HG03025 (cell line): ENCODE data around the gene PRAMEF8.
"Not testable (repeated sequence)": the region's sequence is repeated elsewhere in the genome, so short reads cannot be mapped to it uniquely, and the experiment has no call there.

Source experiments
- ATAC-seq: cut with Tn5 transposase; IDR thresholded peaks from one replicate; pipeline ENCODE4 v1.9.1; 2021; ENCODE audit warnings: mild to moderate bottlenecking, moderate library complexity; ENCODE audit not compliant: unreplicated experiment, low FRiP score

Gene PRAMEF8

DNA sequence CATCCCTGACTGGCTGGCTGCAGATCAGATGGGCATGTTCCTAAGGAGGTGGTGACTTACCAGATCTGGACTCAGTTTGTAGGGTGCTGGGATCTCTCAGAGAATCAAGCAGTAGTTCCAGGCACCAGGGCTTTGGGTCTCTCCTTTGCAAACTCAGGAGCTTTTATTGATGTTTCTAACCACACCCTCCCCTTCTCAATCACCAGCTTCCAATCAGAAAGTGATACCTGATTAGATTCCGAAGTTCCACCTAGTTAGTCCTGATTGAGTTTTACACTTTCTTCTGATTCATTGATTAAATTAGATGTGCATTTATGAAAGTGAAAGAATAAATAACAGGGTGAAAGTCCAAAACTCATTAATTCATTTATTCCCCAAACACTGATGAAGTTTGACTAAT is at the start of gene PRAMEF8:
TSS of gene PRAMEF8 (minus strand) at position 101 of the 400 bp plus-strand sequence. CDS start 1,046 bp downstream, outside the sequence.
- ATAC-seq, result not testable (repeated sequence)

DNA sequence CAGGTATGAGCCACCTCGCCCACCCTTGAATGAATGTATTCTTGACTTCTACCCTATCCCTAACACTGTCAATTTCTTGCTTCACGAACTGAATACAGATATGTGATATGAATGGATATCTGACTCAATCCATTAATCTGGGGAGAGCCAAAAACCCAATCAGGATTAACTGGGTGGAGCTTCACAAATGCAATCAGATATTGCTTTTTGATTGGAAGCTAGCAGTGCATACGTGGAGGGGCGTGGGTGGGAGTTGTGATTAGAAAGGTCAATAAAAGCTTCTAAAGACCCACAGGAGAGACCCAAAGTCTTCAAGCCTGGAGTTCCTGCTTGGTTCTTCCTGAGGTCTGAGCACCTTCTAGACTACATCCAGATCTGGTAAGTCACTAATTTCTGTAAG is 30.3 kb upstream of the PRAMEF8 start, which contains the start of gene PRAMEF15:
TSS of gene PRAMEF15 (plus strand) at position 301 of the 400 bp plus-strand sequence. CDS start 2,827 bp downstream, outside the sequence.
- ATAC-seq, result not testable (repeated sequence)

DNA sequence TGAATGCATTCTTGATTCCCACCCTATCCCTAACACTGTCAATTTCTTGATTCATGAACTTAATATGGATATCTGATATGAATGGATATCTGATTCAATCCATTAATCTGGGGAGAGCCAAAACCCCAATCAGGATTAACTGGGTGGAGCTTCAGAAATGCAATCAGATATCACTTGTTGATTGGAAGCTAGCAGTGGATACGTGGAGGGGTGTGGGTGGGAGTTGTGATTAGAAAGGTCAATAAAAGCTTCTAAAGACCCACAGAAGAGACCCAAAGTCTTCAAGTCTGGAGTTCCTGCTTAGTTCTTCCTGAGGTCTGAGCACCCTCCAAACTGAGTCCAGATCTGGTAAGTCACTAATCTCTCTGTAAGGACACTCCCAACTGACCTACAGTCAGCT is 18.3 kb upstream of the PRAMEF8 start, which contains the start of gene PRAMEF33:
TSS of gene PRAMEF33 (plus strand) at position 301 of the 400 bp plus-strand sequence. CDS start 2,416 bp downstream, outside the sequence.
- ATAC-seq, result not testable (repeated sequence)

DNA sequence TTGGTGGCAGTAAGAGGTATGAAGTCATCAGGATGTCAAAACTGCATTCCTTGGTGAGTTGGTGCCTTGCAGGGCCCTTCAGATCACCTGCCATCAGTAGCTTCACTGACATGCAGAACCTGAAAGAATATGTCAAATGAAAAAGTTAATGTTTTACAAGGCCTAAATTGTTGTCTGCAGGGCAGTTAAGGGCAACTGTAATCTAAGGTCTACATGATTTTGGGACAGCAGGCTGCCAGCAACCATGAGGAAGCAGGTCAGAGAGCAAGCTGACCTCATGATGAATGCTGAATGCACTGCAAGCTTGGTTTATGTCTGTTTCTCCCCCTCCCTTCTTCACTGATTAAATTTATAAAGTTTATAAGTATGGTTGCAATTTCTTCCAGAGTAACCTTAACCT is 17.3 kb upstream of the PRAMEF8 start:
- ATAC-seq, result not testable (repeated sequence)

DNA sequence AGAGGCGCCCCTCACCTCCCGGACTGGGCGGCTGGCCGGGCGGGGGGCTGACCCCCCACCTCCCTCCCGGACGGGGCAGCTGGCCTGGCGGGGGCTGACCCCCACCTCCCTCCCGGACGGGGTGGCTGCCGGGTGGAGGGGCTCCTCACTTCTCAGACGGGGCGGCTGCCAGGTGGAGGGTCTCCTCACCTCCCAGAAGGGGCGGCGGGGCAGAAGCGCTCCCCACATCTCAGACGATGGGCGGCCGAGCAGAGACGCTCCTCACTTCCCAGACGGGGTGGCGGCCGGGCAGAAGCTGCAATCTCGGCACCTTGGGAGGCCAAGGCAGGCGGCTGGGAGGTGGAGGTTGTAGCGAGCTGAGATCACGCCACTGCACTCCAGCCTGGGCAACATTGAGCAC is 13.8 kb upstream of the PRAMEF8 start:
- ATAC-seq, result not testable (repeated sequence)

DNA sequence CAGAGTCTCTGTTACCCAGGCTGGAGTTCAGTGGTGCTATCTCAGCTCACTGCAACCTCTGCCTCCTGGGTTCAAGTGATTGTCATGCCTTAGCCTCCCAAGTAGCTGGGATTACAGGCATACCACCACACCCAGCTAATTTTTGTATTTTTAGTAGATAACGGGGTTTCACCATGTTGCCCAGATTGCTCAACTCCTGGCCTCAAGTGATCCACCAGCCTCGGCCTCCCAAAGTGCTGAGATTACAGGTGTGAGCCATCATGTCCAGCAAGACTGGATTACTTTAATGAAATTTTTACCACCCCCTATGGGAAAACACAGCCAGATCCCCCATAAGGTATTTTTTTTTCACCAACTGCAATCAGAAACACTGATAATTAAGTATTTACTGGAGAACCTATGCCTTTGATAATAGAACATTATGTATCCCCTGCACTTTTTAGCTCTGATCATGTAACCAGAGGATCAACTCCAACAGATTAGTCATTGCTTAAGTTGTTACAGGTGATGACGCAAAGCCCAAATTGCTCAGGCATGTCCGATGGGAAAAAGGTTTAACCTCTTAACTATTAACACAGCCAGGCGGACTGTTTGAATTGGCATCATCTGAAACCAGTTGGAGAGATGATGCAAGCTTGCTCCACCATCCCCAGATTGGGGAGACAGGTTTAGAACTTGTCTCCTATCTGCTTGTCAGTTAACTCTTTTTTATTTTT is 12.4 kb upstream of the PRAMEF8 start:
- not testable (repeated sequence) for ATAC-seq

DNA sequence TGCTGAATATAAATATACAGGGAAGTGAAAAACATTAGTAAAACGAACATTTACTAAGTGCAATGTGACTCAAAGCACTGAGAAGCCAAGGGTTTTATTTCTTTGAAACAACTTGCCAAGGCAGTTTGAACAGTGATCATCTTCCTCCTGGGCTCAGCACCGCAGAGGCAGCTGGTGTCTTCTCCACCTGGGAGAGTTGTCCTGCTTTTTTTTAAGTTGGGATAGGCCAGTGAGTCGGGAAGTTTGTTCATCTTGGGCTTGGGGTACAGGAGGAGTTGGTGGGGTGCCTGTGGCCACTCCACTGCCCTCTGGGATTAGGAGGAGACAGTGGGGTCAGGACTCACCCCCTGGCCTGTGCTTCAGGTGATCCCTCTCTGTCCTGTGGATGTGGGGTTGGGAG is 4.1 kb upstream of the PRAMEF8 start:
- ATAC-seq, result not testable (repeated sequence)

DNA sequence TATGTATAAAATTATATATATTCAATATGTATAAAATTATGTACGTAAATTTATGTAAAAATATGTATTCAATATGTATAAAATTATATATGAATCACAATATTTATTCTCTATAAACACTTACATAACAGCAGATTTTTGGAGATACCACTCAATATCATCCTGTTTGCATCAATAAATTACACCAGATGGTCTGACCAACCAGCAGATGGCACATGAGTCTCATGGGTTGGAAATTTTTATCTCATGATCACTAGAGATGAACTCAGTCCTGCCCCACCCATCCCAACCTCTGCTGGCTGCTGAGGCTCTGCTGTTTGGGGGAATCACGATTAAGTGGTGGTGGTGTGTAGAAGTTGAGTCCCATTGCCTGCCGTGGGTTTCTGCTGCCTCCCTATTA is 5.3 kb downstream of the PRAMEF8 start:
- ATAC-seq, result not testable (repeated sequence)

DNA sequence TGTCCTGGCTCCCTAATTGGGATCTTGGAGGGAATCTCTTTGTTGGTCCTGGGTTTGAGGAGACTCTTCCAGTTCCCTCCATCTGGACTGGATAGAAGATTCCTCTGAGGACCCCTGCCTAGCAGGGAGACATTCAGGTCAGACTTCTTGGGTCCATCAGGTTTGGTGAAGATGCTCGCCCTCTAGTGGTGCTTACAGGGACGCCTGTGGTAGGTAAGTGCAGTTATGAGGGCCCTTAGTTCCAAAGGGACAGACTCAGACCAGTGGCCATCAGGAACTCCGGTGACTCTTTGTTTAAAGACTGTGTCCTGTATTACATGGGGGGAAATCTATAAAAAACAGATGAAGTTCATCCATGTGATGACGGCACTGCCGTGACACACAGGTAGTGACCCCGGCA is 7.9 kb downstream of the PRAMEF8 start:
- ATAC-seq, result not testable (repeated sequence)

DNA sequence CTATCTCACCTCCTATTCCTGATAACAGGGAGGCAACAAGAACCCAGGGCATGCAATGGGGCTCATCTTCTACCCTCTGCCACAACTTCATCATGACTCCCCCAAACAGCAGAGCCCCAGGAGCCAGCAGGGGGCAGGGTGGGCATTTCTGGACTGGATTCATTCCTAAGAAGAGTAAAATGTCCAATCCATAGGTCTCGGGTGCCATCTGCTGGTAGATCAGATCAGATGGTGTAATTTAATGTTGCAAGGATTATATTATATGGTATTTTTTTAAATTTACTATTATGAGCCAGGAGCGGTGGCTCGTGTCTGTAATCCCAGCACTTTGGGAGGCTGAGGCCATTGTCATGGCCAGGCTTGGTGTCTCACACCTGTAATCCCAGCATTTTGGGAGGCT is 19.8 kb downstream of the PRAMEF8 start:
- not testable (repeated sequence) for ATAC-seq

DNA sequence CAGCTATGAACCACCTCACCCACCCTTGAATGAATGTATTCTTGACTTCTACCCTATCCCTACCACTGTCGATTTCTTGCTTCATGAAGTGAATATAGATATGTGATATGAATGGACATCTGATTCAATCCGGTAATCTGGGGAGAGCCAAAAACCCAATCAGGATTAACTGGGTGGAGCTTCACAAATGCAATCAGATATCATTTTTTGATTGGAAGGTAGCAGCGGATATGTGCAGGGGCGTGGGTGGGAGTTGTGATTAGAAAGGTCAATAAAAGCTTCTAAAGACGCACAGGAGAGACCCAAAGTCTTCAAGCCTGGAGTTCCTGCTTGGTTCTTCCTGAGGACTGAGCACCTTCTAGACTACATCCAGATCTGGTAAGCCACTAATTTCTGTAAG is 31.0 kb downstream of the PRAMEF8 start, which contains the start of gene PRAMEF5:
TSS of gene PRAMEF5 (plus strand) at position 301 of the 400 bp plus-strand sequence. CDS start 5,071 bp downstream, outside the sequence.
- not testable (repeated sequence) for ATAC-seq

DNA sequence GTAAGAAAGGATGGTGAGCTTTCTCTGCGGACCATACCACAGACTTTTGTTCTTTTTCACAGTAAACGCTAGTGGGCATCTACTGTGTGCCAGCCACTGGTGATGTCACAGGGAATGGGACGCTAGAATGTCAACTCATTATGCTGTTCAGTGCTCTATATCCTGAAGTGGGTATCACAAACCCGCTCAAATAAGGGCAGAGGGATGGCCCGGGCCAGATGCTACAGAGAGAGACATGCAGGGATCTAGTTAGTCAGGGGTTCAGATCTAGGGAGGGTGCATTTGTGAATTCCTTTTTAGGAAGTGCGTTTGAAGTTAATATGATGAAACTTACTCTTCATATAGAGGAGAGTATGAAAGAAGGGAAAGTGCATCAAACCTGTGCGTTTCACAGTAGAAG is 37.8 kb downstream of the PRAMEF8 start:
- not testable (repeated sequence) for ATAC-seq

DNA sequence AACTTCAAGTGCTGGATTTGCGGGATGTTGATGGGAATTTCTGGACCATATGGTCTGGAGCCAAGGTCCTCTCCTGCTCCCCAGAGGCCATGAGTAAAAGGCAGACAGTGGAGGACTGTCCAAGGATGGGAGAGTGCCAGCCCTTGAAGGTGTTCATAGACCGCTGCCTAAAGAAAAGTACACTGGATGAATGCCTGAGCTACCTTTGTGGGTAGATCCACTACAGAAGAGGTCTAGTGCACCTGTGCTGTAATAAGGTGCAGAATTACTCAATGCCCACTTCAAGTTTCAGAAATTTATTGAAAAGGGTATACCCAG is 38.4 kb downstream of the PRAMEF8 start:
- ATAC-seq, result not testable (repeated sequence)

DNA sequence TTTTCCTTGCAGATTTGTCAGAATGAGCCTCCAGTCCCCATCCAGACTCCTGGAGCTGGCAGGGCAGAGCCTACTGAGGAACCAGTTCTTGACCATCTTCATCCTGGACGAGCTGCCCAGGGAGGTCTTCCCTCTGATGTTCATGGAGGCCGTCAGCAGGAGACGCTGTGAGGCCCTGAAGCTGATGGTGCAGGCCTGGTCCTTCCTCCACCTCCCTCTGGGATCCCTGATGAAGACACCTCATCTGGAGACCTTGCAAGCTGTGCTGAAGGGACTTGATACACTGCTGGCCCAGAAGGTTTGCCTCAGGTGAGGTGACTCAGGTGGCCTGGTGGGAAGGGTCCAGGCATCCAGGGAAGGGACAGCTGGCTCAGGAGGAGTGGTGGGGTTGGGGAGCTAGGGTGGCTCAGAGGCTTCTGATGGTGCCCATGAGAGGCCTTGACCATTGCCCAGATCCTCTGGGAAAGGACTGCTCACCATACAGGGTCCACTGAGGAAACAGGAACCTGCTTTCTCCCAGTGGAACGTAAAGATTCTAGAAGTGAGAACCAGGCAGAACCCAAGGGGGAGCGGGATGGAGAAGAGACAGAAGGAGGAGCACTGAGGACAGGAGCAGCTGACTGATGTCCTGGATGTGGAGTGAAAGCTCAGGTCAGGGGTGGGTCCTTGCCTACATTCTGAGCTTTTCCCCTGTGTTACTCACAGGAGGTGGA is 38.9 kb downstream of the PRAMEF8 start:
- ATAC-seq, result not testable (repeated sequence)

DNA sequence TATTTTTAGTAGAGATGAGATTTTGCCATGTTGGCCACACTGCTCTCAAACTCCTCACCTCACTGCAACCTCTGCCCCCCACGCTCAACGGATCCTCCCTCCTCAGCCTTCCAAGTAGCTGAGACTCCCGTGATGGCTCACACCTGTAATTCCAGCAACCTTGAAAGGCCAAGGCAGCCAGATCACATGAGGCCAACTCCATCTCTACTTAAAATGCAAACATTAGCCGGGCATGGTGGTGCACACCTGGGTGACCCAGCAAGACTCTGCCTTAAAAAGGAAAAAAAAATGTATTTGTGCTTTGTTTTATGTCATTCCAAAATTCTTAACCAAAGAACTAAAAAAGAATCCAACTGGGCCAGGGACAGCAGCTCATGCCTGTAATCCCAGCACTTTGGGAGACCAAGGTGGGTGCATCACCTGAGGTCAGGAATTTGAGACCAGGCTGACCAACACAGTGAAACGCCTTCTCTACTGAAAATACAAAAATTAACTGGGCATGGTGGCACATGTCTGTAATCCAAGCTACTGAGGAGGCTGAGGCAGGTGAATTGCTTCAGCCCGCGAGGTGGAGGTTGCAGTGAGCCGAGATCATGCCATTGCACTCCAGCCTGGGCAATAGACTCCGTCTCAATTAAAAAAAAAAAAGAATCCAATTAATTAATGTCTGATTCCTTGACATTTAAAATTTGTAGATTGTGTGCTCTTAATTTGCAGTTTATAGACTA is 41.2 kb downstream of the PRAMEF8 start:
- not testable (repeated sequence) for ATAC-seq

DNA sequence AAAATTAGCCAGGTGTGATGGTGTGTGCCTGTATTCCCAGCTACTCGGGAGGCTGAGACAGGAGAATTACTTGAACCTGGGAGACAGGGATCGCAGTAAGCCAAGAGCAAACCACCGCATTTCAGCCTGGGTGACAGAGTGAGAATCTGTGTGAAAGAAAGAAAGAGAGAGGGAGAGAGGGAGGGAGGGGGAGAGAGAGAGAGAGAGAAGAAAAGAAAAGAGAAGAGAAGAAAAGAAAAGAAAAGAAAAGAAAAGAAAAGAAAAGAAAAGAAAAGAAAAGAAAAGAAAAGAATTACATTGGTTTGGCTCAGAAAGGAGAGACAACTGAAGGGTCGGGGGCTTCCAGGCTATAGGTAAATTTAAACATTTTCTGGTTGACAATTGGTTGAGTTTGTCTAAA is 45.3 kb downstream of the PRAMEF8 start:
- not testable (repeated sequence) for ATAC-seq

DNA sequence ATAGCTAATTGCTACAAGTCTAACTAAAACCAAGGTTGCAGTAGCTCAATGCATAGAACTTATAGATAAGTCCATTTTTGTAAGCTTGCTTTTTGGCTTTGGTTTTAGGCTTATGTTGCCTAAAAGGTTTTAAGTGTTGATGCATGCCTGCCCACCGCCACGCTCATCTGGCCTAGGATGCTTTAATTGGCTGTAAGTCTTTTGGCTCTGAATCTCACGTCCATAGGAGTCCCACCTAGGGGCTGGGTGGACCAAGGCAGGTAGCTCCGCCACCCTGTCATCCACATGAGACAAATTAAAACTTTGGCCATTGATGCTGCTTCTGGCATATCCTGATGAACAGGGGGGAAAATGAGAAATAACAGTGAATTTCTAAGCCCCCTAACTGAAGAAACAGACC is 47.4 kb downstream of the PRAMEF8 start:
- ATAC-seq, result not testable (repeated sequence)

DNA sequence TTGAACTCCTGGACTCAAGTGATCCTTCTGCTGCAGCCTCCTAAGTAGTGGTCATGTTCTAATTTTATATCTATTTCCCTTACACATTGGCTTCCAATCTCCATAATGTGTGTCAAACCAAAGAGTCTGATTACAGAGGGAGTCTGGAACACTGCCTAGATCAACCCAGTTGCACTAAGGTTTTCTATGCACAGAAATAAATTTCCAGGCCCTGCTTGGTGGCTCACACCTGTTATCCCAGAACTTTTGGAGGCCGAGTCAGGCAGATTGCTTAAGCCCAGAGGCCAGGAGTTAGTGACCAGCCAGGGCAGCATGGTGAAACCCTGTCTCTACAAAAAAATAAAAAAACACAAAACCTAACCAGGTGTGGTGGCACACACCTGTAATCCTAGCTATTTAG is 50.9 kb downstream of the PRAMEF8 start:
- ATAC-seq, result not testable (repeated sequence)

DNA sequence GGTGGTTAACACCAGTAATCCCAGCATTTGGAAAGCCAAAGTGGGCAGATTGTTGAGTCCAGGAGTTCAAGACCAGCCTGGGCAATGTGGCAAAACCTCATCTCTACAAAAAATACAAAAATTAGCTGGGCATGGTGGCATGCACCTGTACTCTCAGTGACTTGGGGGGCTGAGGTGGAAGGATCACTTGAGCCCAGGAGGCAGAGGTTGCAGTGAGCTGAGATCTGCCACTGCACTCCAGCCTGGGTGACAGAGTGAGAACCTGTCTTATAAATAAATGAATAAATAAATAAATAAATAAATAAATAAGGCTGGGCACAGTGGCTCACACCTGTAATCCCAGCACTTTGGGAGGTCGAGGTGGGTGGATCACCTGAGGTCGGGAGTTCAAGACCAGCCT is 52.9 kb downstream of the PRAMEF8 start:
- not testable (repeated sequence) for ATAC-seq
